Hepatocyte (in vitro differentiated cells): Measurements from ENCODE around the gene CDC42BPB.

ENCODE experiments used
- CTCF ChIP-seq: fragments of 200-600 bp; sonication (generic); IDR thresholded peaks from 2 replicates; pipeline ENCODE4 v1.5.1; 2016; ENCODE audit warnings: antibody characterized with exemption, mild to moderate bottlenecking; ENCODE audit not compliant: poor library complexity
- EZH2 ChIP-seq: fragments of 200-600 bp; sonication (generic); IDR thresholded peaks from 2 replicates; pipeline ENCODE4 v1.6.1; 2016; ENCODE audit warnings: antibody characterized with exemption, mild to moderate bottlenecking, borderline replicate concordance
- EZH2phosphoT487 ChIP-seq: fragments of 200-600 bp; sonication (generic); IDR thresholded peaks from one replicate; pipeline ENCODE4 v1.6.1; 2018; ENCODE audit warnings: antibody characterized with exemption, mild to moderate bottlenecking, low read depth, moderate library complexity; ENCODE audit not compliant: unreplicated experiment, severe bottlenecking

- no peak for TF ChIP-seq CTCF
- TF ChIP-seq EZH2phosphoT487: no peak
- TF ChIP-seq EZH2: no peak
Measured at GRCh38 chr14:102889615-102890014, 167.7 kb downstream of the CDC42BPB start.
